ENCODE results near the gene TJP1. TPM values are rescaled to one million over a fixed set of nuclear protein-coding genes. Genes with fewer than 3 reads are reported as not detected.
"Not testable (repeated sequence)": the region's sequence is repeated elsewhere in the genome, so short reads cannot be mapped to it uniquely, and the experiment has no call there.

Gene TJP1
- total RNA-seq, 1 donor from 2014 or later = 76.4 TPM

DNA sequence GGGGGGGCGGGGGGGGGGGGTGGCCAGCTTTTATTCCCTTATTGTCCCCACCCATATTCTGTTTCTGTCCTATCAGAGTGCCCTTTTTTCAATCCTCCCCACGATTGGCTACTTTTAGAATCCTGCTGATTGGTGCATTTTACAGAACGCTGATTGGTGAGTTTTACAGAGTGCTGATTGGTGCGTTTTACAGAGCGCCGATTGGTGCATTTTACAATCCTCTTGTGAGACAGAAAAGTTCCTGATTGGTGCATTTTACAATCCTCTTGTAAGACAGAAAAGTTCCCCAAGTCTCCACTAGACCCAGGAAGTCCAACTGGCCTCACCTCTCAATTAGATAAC is 164.8 kb downstream of the TJP1 start:
- DNase-seq = not testable (repeated sequence)

DNA sequence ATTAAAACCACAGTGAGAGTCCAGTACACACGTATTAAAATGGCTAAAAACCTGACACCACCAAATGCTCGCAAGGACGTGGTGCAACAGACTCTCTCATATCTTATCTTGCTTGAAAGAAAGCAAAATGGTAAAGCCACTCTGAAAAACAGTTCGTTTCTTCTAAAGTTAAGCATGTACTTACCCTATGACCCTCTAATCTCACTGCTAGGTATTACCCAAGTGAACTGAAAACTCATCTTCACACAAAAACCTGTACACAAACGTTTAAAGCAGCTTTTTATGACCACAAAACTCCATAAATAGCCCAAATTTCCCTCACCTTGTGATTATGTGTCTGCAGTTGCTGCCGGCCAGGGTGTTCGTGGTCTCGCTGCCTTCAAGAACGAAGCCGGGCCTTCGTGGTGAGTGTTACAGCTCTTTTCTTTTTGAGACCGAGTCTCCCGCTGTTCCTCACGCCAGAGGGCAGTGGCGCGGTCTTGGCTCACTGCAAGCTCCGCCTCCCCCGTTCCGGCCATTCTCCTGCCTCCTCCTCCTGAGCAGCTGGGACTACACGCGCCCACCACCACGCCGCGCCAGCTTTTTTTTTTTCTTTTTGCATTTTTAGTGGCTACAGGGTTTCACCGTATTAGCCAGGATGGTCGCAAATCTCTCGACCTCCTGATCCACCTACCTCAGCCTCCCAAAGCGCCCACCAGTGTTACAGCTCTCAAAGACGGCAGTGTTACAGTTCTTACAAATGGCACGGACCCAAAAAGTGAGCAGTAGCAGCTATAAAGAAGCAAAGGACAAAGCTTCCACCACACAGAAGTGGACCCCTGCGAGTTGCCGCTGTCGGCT is 165.4 kb downstream of the TJP1 start:
- no peak for DNase-seq

DNA sequence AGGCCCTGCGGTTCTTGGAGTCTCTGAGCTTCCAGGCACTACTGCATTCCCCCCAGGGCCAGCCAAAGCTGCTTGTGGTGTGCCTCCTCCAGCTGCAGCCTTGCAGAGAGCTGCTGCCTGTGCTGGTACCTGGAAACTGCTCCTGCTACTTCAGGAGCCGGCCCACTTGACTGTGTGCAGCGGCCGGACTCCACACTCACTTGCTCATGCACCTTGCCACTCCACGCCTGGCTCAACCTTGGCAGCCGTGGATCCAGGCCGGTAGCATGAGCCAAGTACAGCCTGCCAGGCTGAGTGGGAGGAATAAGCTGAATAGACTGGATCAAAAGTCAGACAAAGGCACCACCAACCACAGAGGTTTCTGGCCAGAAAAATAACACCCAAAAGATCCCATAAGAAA is 169.7 kb downstream of the TJP1 start:
- DNase-seq = no peak

DNA sequence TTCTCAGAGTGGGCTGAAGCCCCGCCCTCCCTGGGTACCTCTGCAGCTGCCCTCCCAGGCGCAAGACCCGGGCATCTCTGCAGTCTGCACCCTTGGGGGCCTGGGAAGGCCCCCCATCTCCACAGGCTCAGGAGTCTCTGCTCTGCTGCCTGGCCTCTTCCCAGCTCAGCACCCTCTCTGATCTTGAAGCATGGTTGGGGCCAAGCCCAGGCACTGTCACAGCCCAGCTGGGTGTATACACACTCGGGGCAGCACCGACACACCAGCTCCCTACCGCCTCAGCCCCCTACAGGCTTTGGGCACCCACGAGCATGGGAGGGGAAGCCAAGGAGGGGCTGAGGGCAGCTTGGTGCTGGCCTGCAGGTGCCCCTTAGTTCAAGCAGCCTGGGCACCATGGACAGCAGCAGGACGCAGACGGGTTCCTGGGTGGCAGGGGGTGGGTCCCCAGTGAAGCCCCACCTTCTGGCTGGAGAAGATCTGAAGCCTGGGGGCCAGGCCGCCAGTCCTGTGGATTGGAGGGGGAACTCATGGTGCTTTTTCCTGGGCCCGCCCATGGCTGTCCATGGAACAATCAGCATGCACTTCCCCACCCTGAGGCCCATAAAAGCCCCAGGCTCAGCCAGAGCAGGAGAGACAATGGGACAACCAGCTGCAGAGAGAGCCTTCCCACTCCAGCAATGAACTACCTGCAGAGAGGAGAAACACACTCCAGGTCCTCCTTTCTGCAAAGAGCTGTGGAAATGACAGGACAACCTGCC is 170.6 kb downstream of the TJP1 start:
- DNase-seq = no peak

Small RNA genes within 50 kb of the gene (small RNA-seq; reads per million reads assigned to genes)
- gene HMGN2P5 (ENCODE audit: low replicate concordance) = not detected
